Gastroesophageal sphincter (tissue), 4 donors: ENCODE data around the gene ELMO1. TPM values are rescaled to one million over a fixed set of nuclear protein-coding genes. Genes with fewer than 3 reads are reported as not detected.

Experiments used
- ATAC-seq: fragments of 150-250 bp; one replicate; pipeline ENCODE4 v1.9.1; 2016; ENCODE audit warnings: mild to moderate bottlenecking, moderate library complexity
- H3K27ac ChIP-seq, 4 donors: fragments of 200-600 bp; sonication (generic) in 3 of 4; 1 replicate in 3 of 4; 2 replicates in 1 of 4; pipeline ENCODE4 v1.5.1; 2016 to 2019
- H3K27me3 ChIP-seq: fragments of 200-600 bp; sonication (generic); one replicate; pipeline ENCODE4 v1.5.1; 2019
- H3K36me3 ChIP-seq, 2 donors: fragments of 200-600 bp; sonication (generic); one replicate each; pipeline ENCODE4 v1.5.1; 2019; ENCODE audit warnings: control low read depth in 1 of 2
- H3K4me1 ChIP-seq, 3 donors: fragments of 200-600 bp; sonication (generic); 1 replicate in 2 of 3; 2 replicates in 1 of 3; pipeline ENCODE4 v1.5.1; 2016 to 2019; ENCODE audit warnings: control low read depth in 2 of 3
- H3K4me3 ChIP-seq, 2 donors: fragments of 200-600 bp; sonication (generic); one replicate each; pipeline ENCODE4 v1.5.1; 2019; ENCODE audit warnings: mild to moderate bottlenecking in 1 of 2, moderate library complexity in 1 of 2
- H3K9me3 ChIP-seq, 3 donors: fragments of 200-600 bp; sonication (generic); one replicate each; pipeline ENCODE4 v1.5.1; 2017 to 2019; ENCODE audit warnings: control low read depth in 2 of 3
- EP300 ChIP-seq: sonication (generic); formaldehyde crosslinking; IDR thresholded peaks from one replicate; pipeline ENCODE4 v1.6.1; 2017; ENCODE audit warnings: antibody characterized with exemption, mild to moderate bottlenecking
- POLR2A ChIP-seq, 2 donors: fragments of 450-650 bp; IDR thresholded peaks; one replicate each; pipeline ENCODE4 v1.6.1; 2017; ENCODE audit warnings: antibody characterized with exemption in 2 of 2, mild to moderate bottlenecking in 2 of 2, moderate library complexity in 1 of 2
- POLR2AphosphoS5 ChIP-seq: sonication (generic); formaldehyde crosslinking; IDR thresholded peaks from one replicate; pipeline ENCODE4 v1.6.1; 2017; ENCODE audit warnings: antibody characterized with exemption
- WGBS, 2 donors: methylation state at CpG; one replicate each; pipeline ENCODE4 v1.1.5; 2018; ENCODE audit warnings: low coverage in 1 of 2; 5-methylcytosine and 5-hydroxymethylcytosine counted together
- total RNA-seq, 4 donors: library from RNA; depleted of rRNA; stranded (reverse); fragments of >200 nt; gene quantifications; one replicate each; pipeline ENCODE4 v1.1.0, GENCODE V29; 2016
- TF ChIP-seq, protein P1 (sequence below), 4 experiments: fragments of 200-600 bp in 2 of 4; fragments of 450-650 bp in 2 of 4; sonication (generic) in 1 of 4; IDR thresholded peaks; one replicate each; pipeline ENCODE4 v1.5.1; 2017 to 2019; ENCODE audit warnings: antibody characterized with exemption in 4 of 4, mild to moderate bottlenecking in 2 of 4, moderate library complexity in 2 of 4

Gene ELMO1
- total RNA-seq, 4 donors from 2014 or later = 22.1 to 54.0 (median 42.7) TPM

GRCh38 chr7:36999626-37000485 is 448.8 kb downstream of the ELMO1 start:
- Histone ChIP-seq H3K27me3 (no peaks in the 10 kb centered on the region), H3K36me3 (no peaks in the 10 kb centered on the region), H3K4me3 (no peak overlapping the region), H3K9me3 (no peaks in the 10 kb centered on the region), H3K27ac (no peak overlapping the region), H3K4me1 (peaks cover 0 to 5% (median 0%) of the 10 kb centered on the region in 3 donors)
- TF ChIP-seq EP300 = no peak
- no peak for TF ChIP-seq POLR2AphosphoS5
- TF ChIP-seq, protein P1, sequence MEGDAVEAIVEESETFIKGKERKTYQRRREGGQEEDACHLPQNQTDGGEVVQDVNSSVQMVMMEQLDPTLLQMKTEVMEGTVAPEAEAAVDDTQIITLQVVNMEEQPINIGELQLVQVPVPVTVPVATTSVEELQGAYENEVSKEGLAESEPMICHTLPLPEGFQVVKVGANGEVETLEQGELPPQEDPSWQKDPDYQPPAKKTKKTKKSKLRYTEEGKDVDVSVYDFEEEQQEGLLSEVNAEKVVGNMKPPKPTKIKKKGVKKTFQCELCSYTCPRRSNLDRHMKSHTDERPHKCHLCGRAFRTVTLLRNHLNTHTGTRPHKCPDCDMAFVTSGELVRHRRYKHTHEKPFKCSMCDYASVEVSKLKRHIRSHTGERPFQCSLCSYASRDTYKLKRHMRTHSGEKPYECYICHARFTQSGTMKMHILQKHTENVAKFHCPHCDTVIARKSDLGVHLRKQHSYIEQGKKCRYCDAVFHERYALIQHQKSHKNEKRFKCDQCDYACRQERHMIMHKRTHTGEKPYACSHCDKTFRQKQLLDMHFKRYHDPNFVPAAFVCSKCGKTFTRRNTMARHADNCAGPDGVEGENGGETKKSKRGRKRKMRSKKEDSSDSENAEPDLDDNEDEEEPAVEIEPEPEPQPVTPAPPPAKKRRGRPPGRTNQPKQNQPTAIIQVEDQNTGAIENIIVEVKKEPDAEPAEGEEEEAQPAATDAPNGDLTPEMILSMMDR (IDR thresholded peaks at IDR 0.05) = no peak
- TF ChIP-seq POLR2A (IDR thresholded peaks at IDR 0.05) = no peak
- 65 to 75% methylated on average over 9 of the region's 9 CpGs for WGBS, 2 donors
- no peak for ATAC-seq

DNA sequence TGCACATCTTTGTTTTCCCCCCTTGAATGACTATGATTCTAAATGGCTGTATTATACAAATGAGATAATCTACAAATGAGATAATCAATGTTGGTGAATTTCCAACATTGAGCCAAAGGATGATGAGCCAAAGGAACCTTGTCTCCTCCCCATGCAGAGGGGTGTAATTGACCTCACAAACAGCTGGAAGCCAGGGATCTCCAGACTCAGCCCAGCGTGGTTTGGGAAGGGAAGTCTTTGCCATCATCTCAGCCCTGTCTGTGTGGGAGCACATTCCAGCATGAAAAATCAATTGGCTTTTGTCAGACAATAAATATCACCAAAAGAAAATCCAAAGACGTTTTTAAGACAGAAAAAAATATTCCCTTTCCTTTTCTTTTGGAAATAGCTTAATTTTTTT is 452.9 kb downstream of the ELMO1 start:
- H3K36me3 ChIP-seq = no peaks in the 10 kb centered on the region
- no peak for TF ChIP-seq EP300
- TF ChIP-seq, protein P1 (IDR thresholded peaks at IDR 0.05) = no peak
- no peak for TF ChIP-seq POLR2AphosphoS5
- no peak for TF ChIP-seq POLR2A (IDR thresholded peaks at IDR 0.05)
- no peaks in the 10 kb centered on the region for H3K9me3 ChIP-seq
- no peak overlapping the region for H3K27ac ChIP-seq
- H3K27me3 ChIP-seq = no peaks in the 10 kb centered on the region
- no peak overlapping the region for H3K4me3 ChIP-seq
- peaks cover 0 to 12% (median 0%) of the 10 kb centered on the region in 3 donors for H3K4me1 ChIP-seq
- WGBS, 2 donors = 64 to 67% methylated on average over 1 to 2 of the region's 2 CpGs
- no peak for ATAC-seq

GRCh38 chr7:36994456-36995112 is 454.1 kb downstream of the ELMO1 start:
- Histone ChIP-seq H3K9me3 (no peaks in the 10 kb centered on the region), H3K27ac (no peak overlapping the region), H3K4me1 (peaks cover 0 to 7% (median 0%) of the 10 kb centered on the region in 3 donors), H3K4me3 (no peak overlapping the region), H3K27me3 (no peaks in the 10 kb centered on the region), H3K36me3 (no peaks in the 10 kb centered on the region)
- 88% methylated on average over 1 of the region's 1 CpG for WGBS, 2 donors
- TF ChIP-seq POLR2A (IDR thresholded peaks at IDR 0.05) (no peak), POLR2AphosphoS5 (no peak), EP300 (no peak)
- TF ChIP-seq, protein P1 (IDR thresholded peaks at IDR 0.05) = no peak
- ATAC-seq = no peak

DNA sequence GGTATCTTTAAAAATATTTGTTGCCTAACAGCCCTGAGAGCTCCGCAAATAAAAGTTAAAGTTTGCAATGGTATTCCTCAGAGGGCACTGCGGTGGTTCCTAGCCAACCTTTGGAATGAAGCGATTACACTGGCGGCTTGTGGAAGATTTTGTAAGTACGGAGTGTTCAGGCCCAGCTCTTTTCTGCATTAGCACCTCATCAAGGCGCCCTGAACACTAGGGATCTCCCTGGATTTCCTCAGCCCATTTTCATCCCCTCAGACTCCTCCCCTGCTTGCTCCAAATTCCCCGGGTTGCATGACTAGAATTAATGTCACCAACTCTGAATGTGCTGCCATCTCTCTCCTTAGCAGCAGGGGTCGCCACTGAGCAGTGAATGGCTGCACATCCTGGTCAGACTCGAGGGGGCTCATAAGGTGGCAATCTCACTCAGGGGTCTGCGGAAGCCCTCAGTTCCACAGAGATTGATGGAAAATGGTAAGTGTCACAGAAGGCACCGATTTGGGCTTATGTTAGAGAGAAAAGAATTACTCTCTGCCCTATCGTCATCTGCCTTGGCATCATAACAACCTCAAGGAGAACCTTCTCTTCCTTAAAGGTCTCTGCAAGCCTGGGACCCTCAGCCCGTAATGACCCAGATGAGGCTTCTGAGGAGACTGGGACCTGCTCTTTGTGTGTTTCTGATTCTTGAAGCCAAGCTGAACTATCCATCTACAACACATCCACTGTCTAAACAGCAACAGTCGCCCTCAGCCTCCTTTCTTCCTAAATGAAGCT is 461.5 kb downstream of the ELMO1 start:
- H3K27ac ChIP-seq = no peak overlapping the region
- WGBS, 2 donors = 71 to 74% methylated on average over 9 to 13 of the region's 14 CpGs
- H3K27me3 ChIP-seq = no peaks in the 10 kb centered on the region
- no peak overlapping the region for H3K4me3 ChIP-seq
- H3K36me3 ChIP-seq = no peaks in the 10 kb centered on the region
- ATAC-seq = no peak
- no peaks in the 10 kb centered on the region for H3K9me3 ChIP-seq
- TF ChIP-seq, protein P1 (IDR thresholded peaks at IDR 0.05) = peak; percentile 55 to 76 (median 69)
- no peak for TF ChIP-seq POLR2AphosphoS5
- peaks cover 0 to 41% (median 12%) of the 10 kb centered on the region in 3 donors for H3K4me1 ChIP-seq
